HCT116 (cell line): ENCODE results near the gene PEX10. TPM values are rescaled to one million over a fixed set of nuclear protein-coding genes. Genes with fewer than 3 reads are reported as not detected.

ENCODE experiments used
- ATAC-seq: fragments of 200-7000 bp; cut with Tn5 transposase; 2 replicates; pipeline ENCODE4 v1.9.1; 2020; ENCODE audit warnings: mild to moderate bottlenecking, moderate library complexity
- BruUV-seq: library from RNA; stranded (reverse); fragments of 400-500 nt; replicated peaks from 2 replicates; lab custom pipeline; 2021; lab: Mats Ljungman, UMichigan
- CTCF ChIA-PET: fragments of 300-600 bp; sonication (Branson Sonifier 250); formaldehyde crosslinking; loops from one replicate; lab custom pipeline; 2021; ENCODE audit warnings: antibody characterized with exemption; lab: Charles Lee
- POLR2A ChIA-PET: fragments of 300-600, 350-600 bp; sonication (Branson Sonifier 250); formaldehyde crosslinking; loops from one replicate; lab custom pipeline; 2021; ENCODE audit warnings: antibody characterized with exemption; lab: Charles Lee
- RAD21 ChIA-PET, 2 experiments: fragments of 300-600 bp; sonication (Branson Sonifier 250); formaldehyde crosslinking; loops; one replicate each; lab custom pipeline; 2023; ENCODE audit warnings: low total read pairs in 2 of 2; ENCODE audit not compliant: uncharacterized antibody in 2 of 2, unreplicated experiment in 2 of 2, low non-redundant PET in 1 of 2; lab: Charles Lee
- DNase-seq: peaks from one replicate; pipeline ENCODE4 v3.0.0-alpha.2; 2010; ENCODE audit warnings: low read depth, low spot score
- H2AFZ ChIP-seq: fragments of 200-600 bp; shearing (Covaris generic), sonication (generic); 2 replicates; pipeline ENCODE4 v1.6.1; 2017; ENCODE audit warnings: low read depth, mixed run types, mixed read lengths, antibody characterized with exemption, low read length; ENCODE audit not compliant: poor library complexity, severe bottlenecking
- H3K27ac ChIP-seq: 2 replicates; pipeline ENCODE4 v1.5.1; 2012; ENCODE audit warnings: low read depth, low read length
- H3K27me3 ChIP-seq: fragments of 200-600 bp; sonication (generic); 2 replicates; pipeline ENCODE4 v1.6.1; 2016; ENCODE audit warnings: mixed run types, low read length, mixed read lengths; ENCODE audit not compliant: insufficient read depth
- H3K36me3 ChIP-seq, 2 experiments: fragments of 200-500 bp in 1 of 2; fragments of 200-600 bp in 1 of 2; sonication (Bioruptor generic) in 1 of 2; sonication (generic) in 1 of 2; 2 replicates each; pipeline versions ENCODE4 v1.5.1 to v1.6.1; 2014 to 2016; ENCODE audit warnings: low read length in 2 of 2, inconsistent platforms in 1 of 2, mixed read lengths in 1 of 2, mixed run types in 1 of 2; ENCODE audit not compliant: insufficient read depth in 2 of 2, control insufficient read depth in 1 of 2
- H3K4me1 ChIP-seq, 2 experiments: fragments of 200-600 bp in 1 of 2; sonication (generic) in 1 of 2; 2 replicates each; pipeline versions ENCODE4 v1.5.1 to v1.6.1; 2012 to 2017; ENCODE audit warnings: low read length in 2 of 2, inconsistent platforms in 1 of 2, mild to moderate bottlenecking in 1 of 2, mixed read lengths in 1 of 2, mixed run types in 1 of 2, moderate library complexity in 1 of 2; ENCODE audit not compliant: insufficient read depth in 2 of 2, control insufficient read depth in 1 of 2
- H3K4me2 ChIP-seq: fragments of 200-600 bp; sonication (generic); 2 replicates; pipeline ENCODE4 v1.6.1; 2017; ENCODE audit warnings: mixed run types, low read length, mixed read lengths
- H3K4me3 ChIP-seq, 2 experiments: fragments of 200-600 bp in 1 of 2; sonication (generic) in 1 of 2; replicated peaks in 1 of 2; 2 replicates each; pipeline ENCODE4 v1.5.1; 2011 to 2016; ENCODE audit warnings: low read length in 2 of 2, control low read depth in 1 of 2, low read depth in 1 of 2, mild to moderate bottlenecking in 1 of 2, mixed read lengths in 1 of 2, mixed run types in 1 of 2
- H3K79me2 ChIP-seq: fragments of 200-600 bp; sonication (generic); 2 replicates; pipeline ENCODE4 v1.6.1; 2017; ENCODE audit warnings: mild to moderate bottlenecking, mixed run types, low read length, moderate library complexity, mixed read lengths; ENCODE audit not compliant: insufficient read depth
- H3K9ac ChIP-seq: fragments of 200-600 bp; sonication (generic); 2 replicates; pipeline ENCODE4 v1.6.1; 2016; ENCODE audit warnings: low read length, mixed read lengths
- H3K9me2 ChIP-seq: fragments of 200-600 bp; sonication (generic), shearing (Covaris generic); 2 replicates; pipeline ENCODE4 v1.6.1; 2017; ENCODE audit warnings: mixed run types, mild to moderate bottlenecking, moderate library complexity; ENCODE audit not compliant: insufficient read depth
- H3K9me3 ChIP-seq, 2 experiments: fragments of 200-500 bp in 1 of 2; fragments of 200-600 bp in 1 of 2; sonication (Bioruptor generic) in 1 of 2; sonication (generic) in 1 of 2; 2 replicates each; pipeline ENCODE4 v1.6.1; 2014 to 2017; ENCODE audit warnings: low read length in 2 of 2, mixed read lengths in 2 of 2, inconsistent platforms in 1 of 2, low read depth in 1 of 2, mild to moderate bottlenecking in 1 of 2, mixed run types in 1 of 2, moderate library complexity in 1 of 2; ENCODE audit not compliant: control insufficient read depth in 1 of 2, insufficient read depth in 1 of 2
- H4K20me1 ChIP-seq: fragments of 200-600 bp; sonication (generic), shearing (Covaris generic); 2 replicates; pipeline ENCODE4 v1.6.1; 2017; ENCODE audit warnings: mixed run types, mild to moderate bottlenecking, moderate library complexity; ENCODE audit not compliant: insufficient read depth
- ATF3 ChIP-seq: IDR thresholded peaks from 2 replicates; pipeline ENCODE4 v1.6.1; 2012
- CBX3 ChIP-seq: IDR thresholded peaks from 2 replicates; pipeline ENCODE4 v1.6.1; 2012; ENCODE audit warnings: low read depth
- CEBPB ChIP-seq: IDR thresholded peaks from 2 replicates; pipeline ENCODE4 v1.6.1; 2012; ENCODE audit warnings: low read depth
- CTCF ChIP-seq, 3 experiments: fragments of 200-600 bp in 1 of 3; sonication (generic) in 1 of 3; IDR thresholded peaks in 2 of 3; conservative IDR thresholded peaks in 1 of 3; 2 replicates each; pipeline ENCODE4 v1.5.1; 2012 to 2017; ENCODE audit warnings: low read depth in 2 of 3, low read length in 2 of 3, antibody characterized with exemption in 1 of 3, borderline replicate concordance in 1 of 3, control low read depth in 1 of 3, mild to moderate bottlenecking in 1 of 3, mixed read lengths in 1 of 3, mixed run types in 1 of 3, moderate library complexity in 1 of 3; ENCODE audit not compliant: insufficient read depth in 1 of 3
- EGR1 ChIP-seq: IDR thresholded peaks from 2 replicates; pipeline ENCODE4 v1.6.1; 2012; ENCODE audit warnings: low read depth
- ELF1 ChIP-seq: IDR thresholded peaks from 2 replicates; pipeline ENCODE4 v1.6.1; 2012; ENCODE audit warnings: low read depth, borderline replicate concordance
- EZH2phosphoT487 ChIP-seq: fragments of 200-600 bp; IDR thresholded peaks from 2 replicates; pipeline ENCODE4 v1.6.1; 2018; ENCODE audit warnings: antibody characterized with exemption, borderline replicate concordance
- JUND ChIP-seq: IDR thresholded peaks from 2 replicates; pipeline ENCODE4 v1.6.1; 2012
- MAX ChIP-seq: IDR thresholded peaks from 2 replicates; pipeline ENCODE4 v1.6.1; 2012
- POLR2A ChIP-seq: IDR thresholded peaks from 2 replicates; pipeline ENCODE4 v1.7.0; 2011; ENCODE audit warnings: borderline replicate concordance; ENCODE audit not compliant: insufficient read depth, insufficient read length; ENCODE audit errors: extremely low read depth
- POLR2AphosphoS5 ChIP-seq: IDR thresholded peaks from 2 replicates; pipeline ENCODE4 v1.6.1; 2011; ENCODE audit warnings: mild to moderate bottlenecking, low read depth, low read length, moderate library complexity
- SIN3A ChIP-seq: IDR thresholded peaks from 2 replicates; pipeline ENCODE4 v1.6.1; 2012; ENCODE audit warnings: low read depth
- SRF ChIP-seq: IDR thresholded peaks from 2 replicates; pipeline ENCODE4 v1.6.1; 2012; ENCODE audit warnings: low read depth
- TCF7L2 ChIP-seq: IDR thresholded peaks from 2 replicates; pipeline ENCODE4 v1.7.0; 2011; ENCODE audit warnings: borderline replicate concordance, inconsistent platforms; ENCODE audit not compliant: insufficient read depth, insufficient read length; ENCODE audit errors: extremely low read depth
- YY1 ChIP-seq: IDR thresholded peaks from 2 replicates; pipeline ENCODE4 v1.6.1; 2011; ENCODE audit warnings: low read length, low read depth, moderate library complexity, mild to moderate bottlenecking; ENCODE audit not compliant: insufficient replicate concordance; ENCODE audit errors: extremely low read depth
- ZBTB33 ChIP-seq: IDR thresholded peaks from 2 replicates; pipeline ENCODE4 v1.6.1; 2011; ENCODE audit warnings: mild to moderate bottlenecking, low read length, moderate library complexity; ENCODE audit not compliant: insufficient replicate concordance; ENCODE audit errors: extremely low read depth
- ZNF274 ChIP-seq: fragments of 200-500 bp; sonication (Bioruptor generic); IDR thresholded peaks from 2 replicates; pipeline ENCODE4 v1.6.1; 2014; ENCODE audit warnings: mild to moderate bottlenecking, low read depth, low read length, inconsistent platforms
- intact Hi-C: fragments of 100-400 bp; cut with micrococcal nuclease; formaldehyde crosslinking; loops from 2 replicates; pipeline ENCODE4 v1.10.0; 2022
- total RNA-seq: library from RNA; stranded (reverse); gene quantifications from one replicate; pipeline ENCODE4 v1.2.1, GENCODE V29; 2021; ENCODE audit not compliant: unreplicated experiment

Gene PEX10
- total RNA-seq, 1 experiment from 2014 or later = 27.9 TPM

- no peak overlapping the region for H3K4me2 ChIP-seq
Measured at GRCh38 chr1:2384130-2384860, 28.1 kb downstream of the PEX10 start.

More at GRCh38 chr1:2384130-2384860, 28.1 kb downstream of the PEX10 start:
- no peaks in the 10 kb centered on the region for H3K9me3 ChIP-seq
- no peak for TF ChIP-seq ZBTB33
- no peak for TF ChIP-seq JUND
- TF ChIP-seq SIN3A = no peak
- no peak for TF ChIP-seq ZNF274
- no peak; the same call in 1 of the 2 replicates for TF ChIP-seq POLR2AphosphoS5
- TF ChIP-seq ELF1 = no peak
- no peak for TF ChIP-seq MAX
- TF ChIP-seq POLR2A = no peak
- no peak for TF ChIP-seq EGR1
- no peak for TF ChIP-seq EZH2phosphoT487
- no peak for TF ChIP-seq YY1
- TF ChIP-seq CEBPB = no peak
- no peak for TF ChIP-seq TCF7L2
- no peak for TF ChIP-seq CTCF (IDR thresholded peaks at IDR 0.05 in 2 of 3, conservative IDR thresholded peaks at IDR 0.05 in 1 of 3; ENCODE audit: borderline replicate concordance in 1 of 3, insufficient read depth in 1 of 3, low read depth in 2 of 3, low read length in 2 of 3)
- TF ChIP-seq SRF = no peak
- no peak for TF ChIP-seq ATF3
- no peak for TF ChIP-seq CBX3
- no peak overlapping the region for H3K27ac ChIP-seq
- no peaks in the 10 kb centered on the region for H3K9me2 ChIP-seq
- intact Hi-C loops = no loop called here
- peaks cover 0 to 6% of the 10 kb centered on the region in 2 experiments; a peak in 2 of 4 replicates for H3K36me3 ChIP-seq
- no peak overlapping the region for H3K4me3 ChIP-seq
- ChIA-PET CTCF (interaction anchor here (0.7 to 7.7 kb wide), 2 partner anchors 187 to 190 kb away, joined by 4 to 271 read pairs; partner anchors contain the start of gene FAAP20), RAD21 (no interaction called here), POLR2A (no interaction called here)
- no peaks in the 10 kb centered on the region for H3K27me3 ChIP-seq
- no peak overlapping the region for H2AFZ ChIP-seq
- ATAC-seq (no peak), DNase-seq (no peak)
- H3K4me1 ChIP-seq = 0 out of 4 replicates have a peak, but pooled peaks cover 0 to 6% of the 10 kb centered on the region in 2 experiments
- BruUV-seq = TSS peak; percentile 5
- no peaks in the 10 kb centered on the region for H4K20me1 ChIP-seq
- H3K9ac ChIP-seq = no peak overlapping the region
- H3K79me2 ChIP-seq = 0 out of 2 replicates have a peak, but pooled peaks cover under 1% of the 10 kb centered on the region
